Gastroesophageal sphincter (tissue), 4 donors: ENCODE measurements around the gene PSKH1. TPM values are rescaled to one million over a fixed set of nuclear protein-coding genes. Genes with fewer than 3 reads are reported as not detected.

Experiments
- ATAC-seq: fragments of 150-250 bp; one replicate; pipeline ENCODE4 v1.9.1; 2016; ENCODE audit warnings: mild to moderate bottlenecking, moderate library complexity
- H3K27ac ChIP-seq, 4 donors: fragments of 200-600 bp; sonication (generic) in 3 of 4; 1 replicate in 3 of 4; 2 replicates in 1 of 4; pipeline ENCODE4 v1.5.1; 2016 to 2019
- H3K27me3 ChIP-seq: fragments of 200-600 bp; sonication (generic); one replicate; pipeline ENCODE4 v1.5.1; 2019
- H3K36me3 ChIP-seq, 2 donors: fragments of 200-600 bp; sonication (generic); one replicate each; pipeline ENCODE4 v1.5.1; 2019; ENCODE audit warnings: control low read depth in 1 of 2
- H3K4me1 ChIP-seq, 3 donors: fragments of 200-600 bp; sonication (generic); 1 replicate in 2 of 3; 2 replicates in 1 of 3; pipeline ENCODE4 v1.5.1; 2016 to 2019; ENCODE audit warnings: control low read depth in 2 of 3
- H3K4me3 ChIP-seq, 2 donors: fragments of 200-600 bp; sonication (generic); one replicate each; pipeline ENCODE4 v1.5.1; 2019; ENCODE audit warnings: mild to moderate bottlenecking in 1 of 2, moderate library complexity in 1 of 2
- H3K9me3 ChIP-seq, 3 donors: fragments of 200-600 bp; sonication (generic); one replicate each; pipeline ENCODE4 v1.5.1; 2017 to 2019; ENCODE audit warnings: control low read depth in 2 of 3
- CTCF ChIP-seq, 4 experiments: fragments of 200-600 bp in 2 of 4; fragments of 450-650 bp in 2 of 4; sonication (generic) in 1 of 4; IDR thresholded peaks; one replicate each; pipeline ENCODE4 v1.5.1; 2017 to 2019; ENCODE audit warnings: antibody characterized with exemption in 4 of 4, mild to moderate bottlenecking in 2 of 4, moderate library complexity in 2 of 4
- EP300 ChIP-seq: sonication (generic); formaldehyde crosslinking; IDR thresholded peaks from one replicate; pipeline ENCODE4 v1.6.1; 2017; ENCODE audit warnings: antibody characterized with exemption, mild to moderate bottlenecking
- POLR2A ChIP-seq, 2 donors: fragments of 450-650 bp; IDR thresholded peaks; one replicate each; pipeline ENCODE4 v1.6.1; 2017; ENCODE audit warnings: antibody characterized with exemption in 2 of 2, mild to moderate bottlenecking in 2 of 2, moderate library complexity in 1 of 2
- POLR2AphosphoS5 ChIP-seq: sonication (generic); formaldehyde crosslinking; IDR thresholded peaks from one replicate; pipeline ENCODE4 v1.6.1; 2017; ENCODE audit warnings: antibody characterized with exemption
- WGBS, 2 donors: methylation state at CpG; one replicate each; pipeline ENCODE4 v1.1.5; 2018; ENCODE audit warnings: low coverage in 1 of 2; 5-methylcytosine and 5-hydroxymethylcytosine counted together
- total RNA-seq, 4 donors: library from RNA; depleted of rRNA; stranded (reverse); fragments of >200 nt; gene quantifications; one replicate each; pipeline ENCODE4 v1.1.0, GENCODE V29; 2016

PSKH1 gene
- total RNA-seq, 4 donors from 2014 or later, result 14.7 to 32.3 (median 23.4) TPM

- Histone ChIP-seq H3K4me3 (no peak overlapping the region), H3K27ac (no peak overlapping the region), H3K27me3 (no peaks in the 10 kb centered on the region), H3K4me1 (peaks cover 0 to 30% (median 8%) of the 10 kb centered on the region in 3 donors), H3K36me3 (peaks cover 0 to 91% of the 10 kb centered on the region in 2 donors), H3K9me3 (no peaks in the 10 kb centered on the region)
- no peak for TF ChIP-seq POLR2AphosphoS5
- TF ChIP-seq POLR2A (IDR thresholded peaks at IDR 0.05), result no peak
- TF ChIP-seq CTCF (IDR thresholded peaks at IDR 0.05), result no peak
- TF ChIP-seq EP300, result no peak
- 85 to 93% methylated on average over 11 of the region's 21 CpGs for WGBS, 2 donors
- ATAC-seq, result no peak
Measured at GRCh38 chr16:67881621-67882161, 11.4 kb upstream of the PSKH1 start.

DNA sequence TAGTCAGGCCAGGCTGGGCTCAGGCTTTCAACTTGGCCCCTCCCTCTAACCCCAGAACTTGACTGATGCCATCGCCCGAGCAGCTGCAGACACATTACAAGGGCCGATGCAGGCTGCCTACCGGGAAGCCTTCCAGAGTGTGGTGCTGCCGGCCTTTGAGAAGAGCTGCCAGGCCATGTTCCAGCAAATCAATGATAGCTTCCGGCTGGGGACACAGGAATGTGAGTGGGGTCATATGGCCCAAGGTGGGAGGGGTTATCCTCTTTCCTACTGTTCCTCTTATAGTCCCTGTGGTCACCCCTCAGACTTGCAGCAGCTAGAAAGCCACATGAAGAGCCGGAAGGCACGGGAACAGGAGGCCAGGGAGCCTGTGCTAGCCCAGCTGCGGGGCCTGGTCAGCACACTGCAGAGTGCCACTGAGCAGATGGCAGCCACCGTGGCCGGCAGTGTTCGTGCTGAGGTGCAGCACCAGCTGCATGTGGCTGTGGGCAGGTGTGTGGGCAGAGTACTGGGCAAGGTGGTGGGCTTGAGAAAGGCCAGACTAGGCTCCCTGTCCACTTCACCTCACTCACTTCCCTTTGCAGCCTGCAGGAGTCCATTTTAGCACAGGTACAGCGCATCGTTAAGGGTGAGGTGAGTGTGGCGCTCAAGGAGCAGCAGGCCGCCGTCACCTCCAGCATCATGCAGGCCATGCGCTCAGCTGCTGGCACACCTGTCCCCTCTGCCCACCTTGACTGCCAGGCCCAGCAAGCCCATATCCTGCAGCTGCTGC lies 10.5 kb upstream of the PSKH1 start:
- Histone ChIP-seq H3K4me1 (peaks cover 0 to 25% (median 8%) of the 10 kb centered on the region in 3 donors), H3K27me3 (no peaks in the 10 kb centered on the region), H3K4me3 (no peak overlapping the region), H3K36me3 (peaks cover 0 to 83% of the 10 kb centered on the region in 2 donors), H3K9me3 (no peaks in the 10 kb centered on the region), H3K27ac (peak overlapping the region in 1 of 4 donors; percentile 83)
- 20 to 86% methylated on average over 1 of the region's 18 CpGs for WGBS, 2 donors
- no peak for TF ChIP-seq EP300
- TF ChIP-seq POLR2A (IDR thresholded peaks at IDR 0.05), result no peak
- no peak for ATAC-seq

DNA sequence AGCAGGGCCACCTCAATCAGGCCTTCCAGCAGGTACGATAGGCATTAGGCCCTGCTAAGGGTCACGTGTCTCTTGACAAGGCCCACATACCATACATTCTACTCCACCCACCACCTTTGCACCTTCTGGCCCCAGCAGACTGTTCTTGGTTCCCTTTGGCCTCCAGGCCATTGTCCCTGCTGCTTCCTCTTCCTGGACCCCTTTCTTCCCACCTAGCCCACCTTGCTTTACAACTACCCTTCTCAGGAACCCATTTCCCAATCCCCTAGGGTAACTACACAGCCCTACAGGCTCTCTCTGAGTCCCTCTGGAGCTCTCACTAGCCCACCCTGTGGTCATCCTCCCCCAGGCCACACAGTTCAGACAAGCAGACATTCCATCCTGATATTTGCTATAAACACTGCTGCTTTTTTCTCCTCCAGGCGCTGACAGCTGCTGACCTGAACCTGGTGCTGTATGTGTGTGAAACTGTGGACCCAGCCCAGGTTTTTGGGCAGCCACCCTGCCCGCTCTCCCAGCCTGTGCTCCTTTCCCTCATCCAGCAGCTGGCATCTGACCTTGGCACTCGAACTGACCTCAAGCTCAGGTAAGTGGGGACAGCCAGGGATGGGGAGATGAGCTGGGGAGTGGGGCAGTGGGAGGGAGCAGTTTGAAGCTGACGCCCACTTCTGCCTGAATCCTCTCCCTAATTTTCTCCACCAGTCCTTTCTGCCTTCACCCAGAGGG lies 9.7 kb upstream of the PSKH1 start:
- Histone ChIP-seq H3K9me3 (no peaks in the 10 kb centered on the region), H3K36me3 (peaks cover 0 to 75% of the 10 kb centered on the region in 2 donors), H3K27ac (peak overlapping the region in 2 of 4 donors; percentile 73 to 83), H3K4me1 (peaks cover 0 to 25% (median 8%) of the 10 kb centered on the region in 3 donors), H3K27me3 (no peaks in the 10 kb centered on the region), H3K4me3 (no peak overlapping the region)
- 55 to 79% methylated on average over 3 of the region's 6 CpGs for WGBS, 2 donors
- TF ChIP-seq POLR2A (IDR thresholded peaks at IDR 0.05), result no peak
- TF ChIP-seq EP300, result no peak
- TF ChIP-seq CTCF (IDR thresholded peaks at IDR 0.05), result no peak
- no peak for TF ChIP-seq POLR2AphosphoS5
- no peak for ATAC-seq

GRCh38 chr16:67883872-67884261 lies 9.2 kb upstream of the PSKH1 start:
- ATAC-seq, result peak; percentile 56
- peak in 3 of 4 experiments; percentile 71 to 93 (median 86) for TF ChIP-seq CTCF (IDR thresholded peaks at IDR 0.05)
- no peak for TF ChIP-seq EP300
- no peak for TF ChIP-seq POLR2AphosphoS5

DNA sequence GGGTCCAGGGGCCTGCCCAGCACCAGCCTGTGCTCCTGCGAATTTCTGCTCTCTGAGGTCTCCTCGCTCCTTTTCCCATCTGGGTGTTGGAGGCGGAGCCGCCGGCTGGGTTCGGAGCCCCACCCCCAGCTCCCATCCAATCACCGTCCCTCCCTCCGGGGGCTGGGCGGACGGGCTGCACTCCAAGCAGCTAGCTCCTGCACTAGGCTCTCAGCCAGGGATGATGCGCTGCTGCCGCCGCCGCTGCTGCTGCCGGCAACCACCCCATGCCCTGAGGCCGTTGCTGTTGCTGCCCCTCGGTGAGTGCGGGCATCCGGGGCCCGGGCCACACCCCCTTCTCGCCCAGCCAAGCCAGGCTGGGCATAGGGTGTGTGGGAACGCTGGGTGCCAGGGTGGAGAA lies 8.4 kb upstream of the PSKH1 start, which contains the start of gene NRN1L:
Gene NRN1L (plus strand): TSS at position 202 of the 400 bp plus-strand sequence. CDS start 19 bp downstream, at position 221.
- WGBS, 2 donors, result 20% methylated on average over 1 of the region's 22 CpGs; no CpG with 5 or more reads in 1 of the 2 donors
- no peaks in the 10 kb centered on the region for H3K9me3 ChIP-seq
- peaks cover 0 to 25% (median 8%) of the 10 kb centered on the region in 3 donors for H3K4me1 ChIP-seq
- H3K27me3 ChIP-seq, result no peaks in the 10 kb centered on the region
- TF ChIP-seq POLR2AphosphoS5, result peak; percentile 71
- no peak for TF ChIP-seq CTCF (IDR thresholded peaks at IDR 0.05)
- peak in 1 of 2 donors; percentile 38 for TF ChIP-seq POLR2A (IDR thresholded peaks at IDR 0.05)
- peaks cover 0 to 61% of the 10 kb centered on the region in 2 donors for H3K36me3 ChIP-seq
- H3K27ac ChIP-seq, result peak within 1 kb of the TSS; percentile 43 to 83 (median 67)
- H3K4me3 ChIP-seq, result peak within 1 kb of the TSS in 1 of 2 donors; percentile 35
- ATAC-seq, result peak; percentile 98

More at GRCh38 chr16:67883872-67884261, 9.2 kb upstream of the PSKH1 start:
- H3K27ac ChIP-seq, result peak overlapping the region; percentile 16 to 83 (median 67)
- no peaks in the 10 kb centered on the region for H3K27me3 ChIP-seq
- peaks cover 0 to 25% (median 8%) of the 10 kb centered on the region in 3 donors for H3K4me1 ChIP-seq
- H3K4me3 ChIP-seq, result no peak overlapping the region
- WGBS, 2 donors, result 40% methylated on average over 5 of the region's 11 CpGs; no CpG with 5 or more reads in 1 of the 2 donors
- peaks cover 0 to 69% of the 10 kb centered on the region in 2 donors for H3K36me3 ChIP-seq
- no peaks in the 10 kb centered on the region for H3K9me3 ChIP-seq
